ENCODE results near the gene VPS8. TPM values are rescaled to one million over a fixed set of nuclear protein-coding genes. Genes with fewer than 3 reads are reported as not detected.
A peak's percentile ranks its signal among the peaks of the same experiment; 100 is the strongest.

Gene VPS8
- total RNA-seq, 3 donors from 2014 or later, result 13.2 to 18.4 (median 17.6) TPM

GRCh38 chr3:184777566-184778356 lies 34.2 kb upstream of the VPS8 start:
- DNase-seq (peak; percentile 78), ATAC-seq (peak; percentile 97 to 98)
- Mint-ChIP-seq H3K9me3 (no peaks in the 10 kb centered on the region), H3K4me1 (ENCODE audit: low read depth) (peaks cover 1% of the 10 kb centered on the region), H3K4me3 (no peak overlapping the region), H3K27me3 (ENCODE audit: low read depth) (peaks cover 25% of the 10 kb centered on the region), H3K36me3 (ENCODE audit: insufficient read depth) (no peaks in the 10 kb centered on the region)

- Mint-ChIP-seq H3K36me3 (ENCODE audit: insufficient read depth) (no peaks in the 10 kb centered on the region), H3K9me3 (no peaks in the 10 kb centered on the region), H3K27me3 (ENCODE audit: low read depth) (peaks cover 32% of the 10 kb centered on the region), H3K4me3 (no peak overlapping the region), H3K4me1 (ENCODE audit: low read depth) (peaks cover 1% of the 10 kb centered on the region)
- ATAC-seq (no peak), DNase-seq (no peak)
Observed at GRCh38 chr3:184778426-184779332, 33.3 kb upstream of the VPS8 start.

GRCh38 chr3:184780981-184781515 lies 30.9 kb upstream of the VPS8 start:
- DNase-seq, result no peak
- no peak for ATAC-seq
- no peaks in the 10 kb centered on the region for H3K9me3 Mint-ChIP-seq
- H3K4me3 Mint-ChIP-seq, result no peak overlapping the region
- no peaks in the 10 kb centered on the region for H3K36me3 Mint-ChIP-seq (ENCODE audit: insufficient read depth)
- peaks cover 16% of the 10 kb centered on the region for H3K4me1 Mint-ChIP-seq (ENCODE audit: low read depth)
- peaks cover 27% of the 10 kb centered on the region for H3K27me3 Mint-ChIP-seq (ENCODE audit: low read depth)

- H3K27me3 Mint-ChIP-seq (ENCODE audit: low read depth), result peaks cover 27% of the 10 kb centered on the region
- peaks cover 24% of the 10 kb centered on the region for H3K4me1 Mint-ChIP-seq (ENCODE audit: low read depth)
- no peak overlapping the region for H3K4me3 Mint-ChIP-seq
- H3K9me3 Mint-ChIP-seq, result no peaks in the 10 kb centered on the region
- ATAC-seq (no peak), DNase-seq (no peak)
- no peaks in the 10 kb centered on the region for H3K36me3 Mint-ChIP-seq (ENCODE audit: insufficient read depth)
Observed at GRCh38 chr3:184781801-184782200, 30.2 kb upstream of the VPS8 start.

GRCh38 chr3:184783319-184783718 lies 28.6 kb upstream of the VPS8 start:
- DNase-seq (no peak), ATAC-seq (no peak)
- Mint-ChIP-seq H3K9me3 (no peaks in the 10 kb centered on the region), H3K36me3 (ENCODE audit: insufficient read depth) (no peaks in the 10 kb centered on the region), H3K4me1 (ENCODE audit: low read depth) (peaks cover 23% of the 10 kb centered on the region), H3K27me3 (ENCODE audit: low read depth) (peaks cover 21% of the 10 kb centered on the region), H3K4me3 (no peak overlapping the region)

GRCh38 chr3:184784731-184785500 lies 27.1 kb upstream of the VPS8 start:
- ATAC-seq (no peak), DNase-seq (no peak)
- Mint-ChIP-seq H3K36me3 (ENCODE audit: insufficient read depth) (no peaks in the 10 kb centered on the region), H3K4me3 (no peak overlapping the region), H3K4me1 (ENCODE audit: low read depth) (peaks cover 23% of the 10 kb centered on the region), H3K9me3 (no peaks in the 10 kb centered on the region), H3K27me3 (ENCODE audit: low read depth) (peaks cover 21% of the 10 kb centered on the region)

- Mint-ChIP-seq H3K4me1 (ENCODE audit: low read depth) (peaks cover 23% of the 10 kb centered on the region), H3K4me3 (no peak overlapping the region), H3K36me3 (ENCODE audit: insufficient read depth) (no peaks in the 10 kb centered on the region), H3K9me3 (no peaks in the 10 kb centered on the region), H3K27me3 (ENCODE audit: low read depth) (peaks cover 13% of the 10 kb centered on the region)
- DNase-seq (no peak), ATAC-seq (no peak)
Observed at GRCh38 chr3:184785890-184786279, 26.1 kb upstream of the VPS8 start.

- no peaks in the 10 kb centered on the region for H3K36me3 Mint-ChIP-seq (ENCODE audit: insufficient read depth)
- DNase-seq, result no peak
- H3K27me3 Mint-ChIP-seq (ENCODE audit: low read depth), result peaks cover 9% of the 10 kb centered on the region
- H3K4me3 Mint-ChIP-seq, result no peak overlapping the region
- peaks cover 23% of the 10 kb centered on the region for H3K4me1 Mint-ChIP-seq (ENCODE audit: low read depth)
- ATAC-seq, result peak; percentile 50 to 58
- no peaks in the 10 kb centered on the region for H3K9me3 Mint-ChIP-seq
Observed at GRCh38 chr3:184786280-184786941, 25.6 kb upstream of the VPS8 start.

- no peak for ATAC-seq
- no peaks in the 10 kb centered on the region for H3K36me3 Mint-ChIP-seq (ENCODE audit: insufficient read depth)
- no peak overlapping the region for H3K4me3 Mint-ChIP-seq
- peaks cover 3% of the 10 kb centered on the region for H3K27me3 Mint-ChIP-seq (ENCODE audit: low read depth)
- H3K9me3 Mint-ChIP-seq, result no peaks in the 10 kb centered on the region
- H3K4me1 Mint-ChIP-seq (ENCODE audit: low read depth), result peaks cover 23% of the 10 kb centered on the region
- DNase-seq, result no peak
Observed at GRCh38 chr3:184788751-184789150, 23.2 kb upstream of the VPS8 start.

- DNase-seq, result no peak
- H3K4me3 Mint-ChIP-seq, result no peak overlapping the region
- H3K36me3 Mint-ChIP-seq (ENCODE audit: insufficient read depth), result no peaks in the 10 kb centered on the region
- peaks cover 23% of the 10 kb centered on the region for H3K4me1 Mint-ChIP-seq (ENCODE audit: low read depth)
- no peak for ATAC-seq
- no peaks in the 10 kb centered on the region for H3K9me3 Mint-ChIP-seq
- H3K27me3 Mint-ChIP-seq (ENCODE audit: low read depth), result peaks cover 3% of the 10 kb centered on the region
Observed at GRCh38 chr3:184789314-184789998, 22.5 kb upstream of the VPS8 start.

- no peaks in the 10 kb centered on the region for H3K9me3 Mint-ChIP-seq
- peaks cover 3% of the 10 kb centered on the region for H3K27me3 Mint-ChIP-seq (ENCODE audit: low read depth)
- no peak for DNase-seq
- no peaks in the 10 kb centered on the region for H3K36me3 Mint-ChIP-seq (ENCODE audit: insufficient read depth)
- no peak overlapping the region for H3K4me3 Mint-ChIP-seq
- ATAC-seq, result no peak
- peaks cover 7% of the 10 kb centered on the region for H3K4me1 Mint-ChIP-seq (ENCODE audit: low read depth)
Observed at GRCh38 chr3:184791171-184791570, 20.8 kb upstream of the VPS8 start.

- DNase-seq, result no peak
- Mint-ChIP-seq H3K4me3 (no peak overlapping the region), H3K27me3 (ENCODE audit: low read depth) (peaks cover 24% of the 10 kb centered on the region), H3K9me3 (no peaks in the 10 kb centered on the region), H3K36me3 (ENCODE audit: insufficient read depth) (no peaks in the 10 kb centered on the region), H3K4me1 (ENCODE audit: low read depth) (peaks cover 5% of the 10 kb centered on the region)
- no peak for ATAC-seq
Observed at GRCh38 chr3:184795522-184796190, 16.3 kb upstream of the VPS8 start.

- peaks cover 5% of the 10 kb centered on the region for H3K4me1 Mint-ChIP-seq (ENCODE audit: low read depth)
- DNase-seq (no peak), ATAC-seq (no peak)
- no peaks in the 10 kb centered on the region for H3K9me3 Mint-ChIP-seq
- H3K36me3 Mint-ChIP-seq (ENCODE audit: insufficient read depth), result no peaks in the 10 kb centered on the region
- H3K4me3 Mint-ChIP-seq, result no peak overlapping the region
- H3K27me3 Mint-ChIP-seq (ENCODE audit: low read depth), result peaks cover 31% of the 10 kb centered on the region
Observed at GRCh38 chr3:184796551-184796950, 15.4 kb upstream of the VPS8 start.

Measured in activated T-cell treated with anti-CD3 and anti-CD28 coated beads, Interleukin-2, amount 50 U/mL, for 4 hours (primary cell).